ENCODE measurements around the gene TNFRSF9.

The TNFRSF9 gene

GRCh38 chr1:7868070-7868780 lies 72.4 kb downstream of the TNFRSF9 start:
- Histone ChIP-seq H3K9me3 (ENCODE audit: low read length) (no peaks in the 10 kb centered on the region), H3K27ac (ENCODE audit: low read depth, low read length, poor library complexity, severe bottlenecking) (no peak overlapping the region), H3K4me1 (ENCODE audit: insufficient read depth, low read length, severe bottlenecking) (no peaks in the 10 kb centered on the region), H3K4me2 (ENCODE audit: low read length) (no peak overlapping the region), H3K9ac (ENCODE audit: low read length) (no peak overlapping the region), H4K20me1 (ENCODE audit: insufficient read depth, low read length) (no peaks in the 10 kb centered on the region), H3K36me3 (ENCODE audit: insufficient read depth, low read length) (no peaks in the 10 kb centered on the region), H3F3A (ENCODE audit: insufficient read depth, low read length) (no peaks in the 10 kb centered on the region), H3K4me3 (ENCODE audit: low read depth, low read length, poor library complexity, severe bottlenecking) (no peak overlapping the region), H3K27me3 (ENCODE audit: insufficient read depth, low read length) (no peaks in the 10 kb centered on the region; the same call in 1 of the 2 replicates), H3K9me2 (ENCODE audit: low read depth, low read length) (no peaks in the 10 kb centered on the region), H2AFZ (ENCODE audit: low read length) (no peak overlapping the region), H3K79me2 (ENCODE audit: insufficient read depth, low read length) (no peaks in the 10 kb centered on the region)
- TF ChIP-seq EZH2 (IDR thresholded peaks at IDR 0.05; ENCODE audit: borderline replicate concordance, low read length), result no peak

- Histone ChIP-seq H3K27me3 (ENCODE audit: insufficient read depth, low read length) (no peaks in the 10 kb centered on the region; the same call in 1 of the 2 replicates), H3K79me2 (ENCODE audit: insufficient read depth, low read length) (no peaks in the 10 kb centered on the region), H2AFZ (ENCODE audit: low read length) (no peak overlapping the region), H4K20me1 (ENCODE audit: insufficient read depth, low read length) (no peaks in the 10 kb centered on the region), H3K4me3 (ENCODE audit: low read depth, low read length, poor library complexity, severe bottlenecking) (no peak overlapping the region), H3K9me2 (ENCODE audit: low read depth, low read length) (no peaks in the 10 kb centered on the region), H3K9ac (ENCODE audit: low read length) (no peak overlapping the region), H3K4me2 (ENCODE audit: low read length) (no peak overlapping the region), H3F3A (ENCODE audit: insufficient read depth, low read length) (no peaks in the 10 kb centered on the region), H3K9me3 (ENCODE audit: low read length) (no peaks in the 10 kb centered on the region), H3K27ac (ENCODE audit: low read depth, low read length, poor library complexity, severe bottlenecking) (no peak overlapping the region), H3K36me3 (ENCODE audit: insufficient read depth, low read length) (no peaks in the 10 kb centered on the region), H3K4me1 (ENCODE audit: insufficient read depth, low read length, severe bottlenecking) (no peaks in the 10 kb centered on the region)
- TF ChIP-seq CTCF (IDR thresholded peaks at IDR 0.05; ENCODE audit: low read length) (no peak), EZH2 (IDR thresholded peaks at IDR 0.05; ENCODE audit: borderline replicate concordance, low read length) (no peak)
These were observed 74.7 kb downstream of the TNFRSF9 start for GRCh38 chr1:7865978-7866377.
